H1 (cell line): ENCODE measurements around the gene AMOTL2. TPM values are rescaled to one million over a fixed set of nuclear protein-coding genes. Genes with fewer than 3 reads are reported as not detected.

Experiments used
- CTCF ChIA-PET: fragments of 300-600 bp; sonication (Branson Sonifier 250); formaldehyde crosslinking; loops from one replicate; lab custom pipeline; 2021; ENCODE audit not compliant: partially characterized antibody; lab: Charles Lee
- POLR2A ChIA-PET: fragments of 300-600 bp; sonication (Branson Sonifier 250); formaldehyde crosslinking; loops from one replicate; lab custom pipeline; 2021; ENCODE audit warnings: inconsistent platforms; ENCODE audit not compliant: partially characterized antibody; lab: Charles Lee
- DNase-seq, 2 experiments: peaks; one replicate each; pipeline versions ENCODE4 v3.0.0 to v3.0.0-alpha.2; 2010 to 2022; ENCODE audit warnings: low spot score in 2 of 2, low read depth in 1 of 2, mixed read lengths in 1 of 2
- FAIRE-seq: peaks from 2 replicates; lab custom pipeline; 2011; peaks lifted over from hg19 to GRCh38; lab: Jason Lieb, UNC
- H2AFZ ChIP-seq: 2 replicates; pipeline ENCODE4 v1.8.1; 2012; ENCODE audit warnings: low read length, inconsistent platforms
- H2AK5ac ChIP-seq: 2 replicates; pipeline ENCODE4 v1.6.1; 2013; ENCODE audit warnings: low read depth, low read length
- H2BK120ac ChIP-seq: replicated peaks from 2 replicates; pipeline ENCODE3; 2013; ENCODE audit warnings: low read depth, low read length, inconsistent platforms
- H2BK12ac ChIP-seq: 2 replicates; pipeline ENCODE4 v1.6.1; 2013; ENCODE audit warnings: low read depth, low read length
- H2BK15ac ChIP-seq: 2 replicates; pipeline ENCODE4 v1.6.1; 2013; ENCODE audit warnings: low read length
- H2BK20ac ChIP-seq: 2 replicates; pipeline ENCODE4 v1.6.1; 2013; ENCODE audit warnings: low read length
- H2BK5ac ChIP-seq: 2 replicates; pipeline ENCODE4 v1.6.1; 2013; ENCODE audit warnings: low read depth, low read length
- H3K14ac ChIP-seq: 2 replicates; pipeline ENCODE4 v1.6.1; 2013; ENCODE audit warnings: inconsistent platforms; ENCODE audit not compliant: insufficient read length
- H3K18ac ChIP-seq: 2 replicates; pipeline ENCODE4 v1.6.1; 2013; ENCODE audit warnings: low read length; ENCODE audit errors: extremely low read depth
- H3K23ac ChIP-seq: 2 replicates; pipeline ENCODE4 v1.6.1; 2013; ENCODE audit warnings: inconsistent platforms; ENCODE audit not compliant: insufficient read length
- H3K23me2 ChIP-seq: 2 replicates; pipeline ENCODE4 v1.6.1; 2013; ENCODE audit warnings: low read depth, low read length
- H3K27ac ChIP-seq: 2 replicates; pipeline ENCODE4 v1.6.1; 2011; ENCODE audit warnings: low read depth, low read length, inconsistent platforms
- H3K27me3 ChIP-seq, 4 experiments: replicated peaks in 1 of 4; 1 replicate in 1 of 4; 2 replicates in 3 of 4; pipeline versions ENCODE4 v1.6.1 to v1.8.1; 2011 to 2013; ENCODE audit warnings: low read length in 3 of 4, mild to moderate bottlenecking in 3 of 4, inconsistent platforms in 2 of 4, mixed read lengths in 2 of 4, moderate library complexity in 1 of 4; ENCODE audit not compliant: control insufficient read depth in 3 of 4, insufficient read depth in 3 of 4; ENCODE audit errors: extremely low read depth in 1 of 4
- H3K36me3 ChIP-seq, 4 experiments: 2 replicates each; pipeline versions ENCODE4 v1.6.1 to v1.8.1; 2011 to 2013; ENCODE audit warnings: mild to moderate bottlenecking in 4 of 4, low read length in 3 of 4, moderate library complexity in 2 of 4, control low read depth in 1 of 4, inconsistent platforms in 1 of 4; ENCODE audit not compliant: insufficient read depth in 4 of 4, control insufficient read depth in 2 of 4
- H3K4ac ChIP-seq: replicated peaks from 2 replicates; pipeline ENCODE3; 2013; ENCODE audit warnings: low read length, low read depth, mixed read lengths, inconsistent platforms; ENCODE audit not compliant: insufficient read length
- H3K4me1 ChIP-seq, 4 experiments: replicated peaks in 1 of 4; 1 replicate in 1 of 4; 2 replicates in 3 of 4; pipeline versions ENCODE4 v1.6.1 to v1.8.1; 2011 to 2013; ENCODE audit warnings: low read length in 3 of 4, inconsistent platforms in 2 of 4, mixed read lengths in 1 of 4; ENCODE audit not compliant: insufficient read depth in 4 of 4, control insufficient read depth in 3 of 4
- H3K4me2 ChIP-seq, 2 experiments: 2 replicates each; pipeline versions ENCODE4 v1.6.1 to v1.8.1; 2011 to 2013; ENCODE audit warnings: low read depth in 2 of 2, low read length in 2 of 2, control low read depth in 1 of 2, inconsistent platforms in 1 of 2, mild to moderate bottlenecking in 1 of 2; ENCODE audit not compliant: insufficient read depth in 1 of 2
- H3K4me3 ChIP-seq, 4 experiments: fragments of 200-600, 300-600 bp in 1 of 4; sonication (generic), shearing (Covaris generic), sonication (Bioruptor Twin) in 1 of 4; 2 replicates each; pipeline versions ENCODE4 v1.5.1 to v1.8.1; 2011 to 2016; ENCODE audit warnings: low read length in 4 of 4, low read depth in 3 of 4, control low read depth in 2 of 4, inconsistent platforms in 2 of 4, mild to moderate bottlenecking in 2 of 4, mixed read lengths in 1 of 4, moderate library complexity in 1 of 4; ENCODE audit not compliant: insufficient read depth in 2 of 4; ENCODE audit errors: extremely low read depth in 1 of 4
- H3K56ac ChIP-seq: replicated peaks from 2 replicates; pipeline ENCODE3; 2013; ENCODE audit warnings: low read depth, mild to moderate bottlenecking, mixed read lengths, low read length, inconsistent platforms; ENCODE audit not compliant: insufficient read length
- H3K79me1 ChIP-seq: 2 replicates; pipeline ENCODE4 v1.6.1; 2013; ENCODE audit warnings: low read depth, low read length, control low read depth
- H3K79me2 ChIP-seq, 2 experiments: 2 replicates each; pipeline versions ENCODE4 v1.6.1 to v1.8.1; 2012 to 2013; ENCODE audit warnings: low read length in 2 of 2, mild to moderate bottlenecking in 2 of 2, inconsistent platforms in 1 of 2; ENCODE audit not compliant: insufficient read depth in 2 of 2, control insufficient read depth in 1 of 2
- H3K9ac ChIP-seq, 4 experiments: replicated peaks in 1 of 4; 1 replicate in 1 of 4; 2 replicates in 3 of 4; pipeline versions ENCODE4 v1.6.1 to v1.8.1; 2011 to 2013; ENCODE audit warnings: low read depth in 3 of 4, low read length in 3 of 4, control low read depth in 2 of 4, mild to moderate bottlenecking in 2 of 4, moderate library complexity in 2 of 4, inconsistent platforms in 1 of 4; ENCODE audit errors: extremely low read depth in 1 of 4
- H3K9me3 ChIP-seq, 2 experiments: 2 replicates each; pipeline versions ENCODE4 v1.6.1 to v1.8.1; 2012 to 2013; ENCODE audit warnings: mild to moderate bottlenecking in 2 of 2, moderate library complexity in 2 of 2, control low read depth in 1 of 2, inconsistent platforms in 1 of 2, low read depth in 1 of 2, low read length in 1 of 2, mixed read lengths in 1 of 2; ENCODE audit not compliant: insufficient read depth in 2 of 2
- H4K20me1 ChIP-seq, 2 experiments: replicated peaks in 1 of 2; 2 replicates each; pipeline versions ENCODE3 to v1.8.1; 2011 to 2013; ENCODE audit warnings: inconsistent platforms in 2 of 2, low read length in 2 of 2, mild to moderate bottlenecking in 1 of 2; ENCODE audit not compliant: insufficient read depth in 2 of 2, control insufficient read depth in 1 of 2
- H4K5ac ChIP-seq: 2 replicates; pipeline ENCODE4 v1.6.1; 2013; ENCODE audit warnings: low read length, low read depth, mixed read lengths, inconsistent platforms; ENCODE audit not compliant: insufficient read length
- H4K8ac ChIP-seq: 2 replicates; pipeline ENCODE4 v1.8.0; 2013; ENCODE audit warnings: mild to moderate bottlenecking, moderate library complexity, low read length, inconsistent platforms; ENCODE audit not compliant: insufficient read depth; ENCODE audit errors: extremely low read depth
- H4K91ac ChIP-seq: replicated peaks from 2 replicates; pipeline ENCODE3; 2013; ENCODE audit warnings: low read length, mixed read lengths, inconsistent platforms; ENCODE audit not compliant: insufficient read length
- BACH1 ChIP-seq: IDR thresholded peaks from 2 replicates; pipeline ENCODE4 v1.6.1; 2012; ENCODE audit warnings: low read length, improper control_type of control experiment
- HDAC6 ChIP-seq: IDR thresholded peaks from one replicate; pipeline ENCODE4 v1.7.1; 2012; ENCODE audit warnings: low read depth, mild to moderate bottlenecking, inconsistent platforms, low read length, moderate library complexity
- JUN ChIP-seq: IDR thresholded peaks from 2 replicates; pipeline ENCODE4 v1.6.1; 2011; ENCODE audit warnings: low read depth, mild to moderate bottlenecking, improper control_type of control experiment, low read length
- NANOG ChIP-seq: IDR thresholded peaks from 2 replicates; pipeline ENCODE4 v1.6.1; 2011; ENCODE audit warnings: low read length, low read depth, mild to moderate bottlenecking, inconsistent platforms; ENCODE audit not compliant: insufficient read depth, poor library complexity, severe bottlenecking
- POLR2A ChIP-seq, 2 experiments: IDR thresholded peaks; 1 replicate in 1 of 2; 2 replicates in 1 of 2; pipeline ENCODE4 v1.6.1; 2011; ENCODE audit warnings: low read depth in 2 of 2, low read length in 2 of 2, mild to moderate bottlenecking in 2 of 2; ENCODE audit errors: control extremely low read depth in 1 of 2
- POLR2AphosphoS5 ChIP-seq: IDR thresholded peaks from 2 replicates; pipeline ENCODE4 v1.6.1; 2011; ENCODE audit warnings: low read depth, low read length
- RBBP5 ChIP-seq: IDR thresholded peaks from 2 replicates; pipeline ENCODE4 v1.7.1; 2012; ENCODE audit warnings: low read depth, mild to moderate bottlenecking, inconsistent platforms, low read length, moderate library complexity, borderline replicate concordance
- RXRA ChIP-seq: IDR thresholded peaks from 2 replicates; pipeline ENCODE4 v1.6.1; 2011; ENCODE audit warnings: low read depth, mild to moderate bottlenecking, low read length, moderate library complexity; ENCODE audit not compliant: insufficient read depth
- SIN3A ChIP-seq, 2 experiments: IDR thresholded peaks in 1 of 2; conservative IDR thresholded peaks in 1 of 2; 2 replicates each; pipeline ENCODE4 v1.6.1; 2011 to 2012; ENCODE audit warnings: low read length in 2 of 2, improper control_type of control experiment in 1 of 2, low read depth in 1 of 2, mild to moderate bottlenecking in 1 of 2
- SP1 ChIP-seq: IDR thresholded peaks from 2 replicates; pipeline ENCODE4 v1.6.1; 2011; ENCODE audit warnings: low read depth, low read length
- TAF7 ChIP-seq: optimal IDR thresholded peaks from 2 replicates; pipeline ENCODE3; 2011; ENCODE audit warnings: low read depth, mild to moderate bottlenecking, inconsistent platforms, low read length, moderate library complexity, borderline replicate concordance
- TCF12 ChIP-seq: IDR thresholded peaks from 2 replicates; pipeline ENCODE4 v1.6.1; 2011; ENCODE audit warnings: low read depth, mild to moderate bottlenecking, low read length
- WGBS, 2 experiments: shearing (Covaris generic) in 1 of 2; methylation state at CpG; one replicate each; pipeline versions ENCODE4 v1.1.6 to v1.1.7; 2013 to 2015; ENCODE audit warnings: low lambda C conversion rate in 2 of 2, mixed read lengths in 2 of 2, inconsistent platforms in 1 of 2, low coverage in 1 of 2, missing lambda C conversion rate in 1 of 2; ENCODE audit not compliant: insufficient replicate concordance in 2 of 2, insufficient coverage in 1 of 2, insufficient read length in 1 of 2; ENCODE audit errors: extremely low coverage in 1 of 2, missing lambda C conversion rate in 1 of 2; 5-methylcytosine and 5-hydroxymethylcytosine counted together
- polyA plus RNA-seq, 7 experiments: library from polyadenylated mRNA; depleted of rRNA in 3 of 7; stranded (reverse) in 5 of 7; unstranded in 2 of 7; fragments of >200 nt in 5 of 7; fragments of 200-250 nt in 2 of 7; gene quantifications; 1 replicate in 5 of 7; 2 replicates in 1 of 7; 4 replicates in 1 of 7; pipeline versions ENCODE4 v1.2.1 to v1.2.3, GENCODE V29; 2011 to 2013; ENCODE audit warnings: missing spikeins in 2 of 7, mixed read lengths in 2 of 7
- total RNA-seq: library from RNA; stranded (reverse); fragmentation: NEBNext Ultra II Directional; extraction: Animal tissue kit (Norgen Biotek cat#: 25700); gene quantifications from 2 replicates; pipeline ENCODE4 v1.2.1, GENCODE V29; 2021

Gene AMOTL2
- total and polyA plus RNA-seq, 2 of the 8 experiments (the other 6 are each of a cell fraction or from before 2014, with no cell fraction given): 19.0 to 63.7 TPM

DNA sequence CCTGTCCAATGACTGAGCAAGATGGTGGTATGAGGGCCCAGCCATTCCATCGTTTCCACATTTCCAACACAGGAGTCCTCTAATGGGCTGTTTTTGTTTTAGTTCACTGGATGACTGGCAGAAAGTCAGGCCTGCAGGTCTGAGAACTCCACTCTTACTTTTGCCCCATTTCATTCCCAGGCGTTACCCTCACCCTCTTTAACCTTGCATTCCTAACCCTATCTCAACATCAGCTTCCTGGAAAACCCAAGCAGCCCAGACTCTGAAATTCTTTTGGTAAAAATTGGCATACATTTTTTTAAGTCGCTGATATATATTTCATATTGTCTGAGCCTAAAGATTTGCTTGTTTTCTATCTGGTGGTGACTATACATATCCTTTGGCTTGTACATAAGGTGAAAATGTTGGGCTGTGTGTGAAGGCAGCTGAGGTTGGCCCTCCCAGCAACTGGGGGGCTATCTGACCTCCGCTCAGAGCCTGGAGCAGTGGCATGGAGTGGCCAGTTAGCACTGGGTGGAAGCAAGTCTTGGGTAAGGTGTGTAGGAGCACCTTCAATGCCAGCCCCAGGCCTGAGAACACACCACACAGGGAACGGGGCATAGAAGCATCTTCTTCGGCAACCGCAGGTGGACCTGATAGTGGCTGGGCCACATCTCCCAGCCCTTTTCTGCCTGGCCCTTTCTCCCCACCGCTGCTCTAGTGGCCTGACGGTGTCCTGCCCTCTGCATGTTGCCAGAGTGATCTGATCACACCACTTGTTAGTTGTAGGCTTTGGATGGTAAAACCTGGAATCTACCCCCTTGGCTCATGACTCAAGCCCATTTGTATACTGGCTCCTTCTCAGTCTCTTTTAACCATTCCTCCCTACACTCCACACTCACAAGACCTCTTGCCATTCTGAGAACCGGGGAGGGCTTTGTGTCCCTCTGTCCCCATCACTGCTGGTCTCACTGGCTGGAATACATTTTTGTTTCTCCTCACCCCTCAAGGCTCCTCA is 50.0 kb downstream of the AMOTL2 start:
- WGBS, 2 experiments: 88% methylated on average over 10 of the region's 10 CpGs; no CpG with 5 or more reads in 1 of the 2 experiments
- TF ChIP-seq RXRA: no peak
- TF ChIP-seq RBBP5: no peak
- TF ChIP-seq TAF7: no peak
- no peak for TF ChIP-seq JUN
- no peak for TF ChIP-seq NANOG
- no peak for TF ChIP-seq SP1
- no peak for TF ChIP-seq SIN3A (conservative IDR thresholded peaks at IDR 0.05 in 1 of 2, IDR thresholded peaks at IDR 0.05 in 1 of 2; ENCODE audit: low read depth in 1 of 2, low read length in 2 of 2)
- no peak for TF ChIP-seq HDAC6
- no peak for TF ChIP-seq BACH1
- TF ChIP-seq POLR2AphosphoS5: no peak
- TF ChIP-seq TCF12: no peak
- TF ChIP-seq POLR2A (IDR thresholded peaks at IDR 0.05; ENCODE audit: control extremely low read depth in 1 of 2, low read depth in 2 of 2, low read length in 2 of 2): no peak

More for the DNA sequence above, 50.0 kb downstream of the AMOTL2 start:
- Histone ChIP-seq H2BK5ac (no peak overlapping the region), H3K36me3 (no peaks in the 10 kb centered on the region), H2BK120ac (no peak overlapping the region), H3K27ac (no peak overlapping the region), H2AFZ (no peak overlapping the region), H3K14ac (no peak overlapping the region), H2BK12ac (peak overlapping the region; percentile 91), H3K23me2 (no peaks in the 10 kb centered on the region), H3K79me2 (no peaks in the 10 kb centered on the region), H4K5ac (no peak overlapping the region), H4K8ac (no peak overlapping the region), H2AK5ac (peak overlapping the region; percentile 69; the same call in 1 of the 2 replicates), H3K79me1 (no peaks in the 10 kb centered on the region), H3K27me3 (no peaks in the 10 kb centered on the region), H3K4me2 (no peak overlapping the region), H3K4me1 (peaks cover 6 to 17% (median 13%) of the 10 kb centered on the region in 4 experiments), H3K18ac (no peak overlapping the region), H4K91ac (peak overlapping the region; percentile 47), H3K23ac (no peak overlapping the region), H2BK20ac (peak overlapping the region; percentile 35; the same call in 1 of the 2 replicates), H3K9ac (no peak overlapping the region), H3K4ac (peak overlapping the region; percentile 58), H3K4me3 (no peak overlapping the region), H3K56ac (peak overlapping the region; percentile 43), H3K9me3 (no peaks in the 10 kb centered on the region), H4K20me1 (no peaks in the 10 kb centered on the region), H2BK15ac (peak overlapping the region; percentile 72)
- ChIA-PET POLR2A (interaction anchor here (2.6 to 27.3 kb wide), 2 partner anchors 11 to 40 kb away, joined by 19 to 804 read pairs; partner anchors contain the start of gene AMOTL2), CTCF (interaction anchor here (0.6 to 2.5 kb wide), 2 partner anchors 10 to 478 kb away, joined by 3 to 7 read pairs; no protein-coding TSS in a partner anchor)
- DNase-seq (no peak), FAIRE-seq (no peak)
